Measurements from ENCODE around the gene INO80D.
"Not testable (repeated sequence)": the region's sequence is repeated elsewhere in the genome, so short reads cannot be mapped to it uniquely, and the experiment has no call there.

INO80D gene, protein sequence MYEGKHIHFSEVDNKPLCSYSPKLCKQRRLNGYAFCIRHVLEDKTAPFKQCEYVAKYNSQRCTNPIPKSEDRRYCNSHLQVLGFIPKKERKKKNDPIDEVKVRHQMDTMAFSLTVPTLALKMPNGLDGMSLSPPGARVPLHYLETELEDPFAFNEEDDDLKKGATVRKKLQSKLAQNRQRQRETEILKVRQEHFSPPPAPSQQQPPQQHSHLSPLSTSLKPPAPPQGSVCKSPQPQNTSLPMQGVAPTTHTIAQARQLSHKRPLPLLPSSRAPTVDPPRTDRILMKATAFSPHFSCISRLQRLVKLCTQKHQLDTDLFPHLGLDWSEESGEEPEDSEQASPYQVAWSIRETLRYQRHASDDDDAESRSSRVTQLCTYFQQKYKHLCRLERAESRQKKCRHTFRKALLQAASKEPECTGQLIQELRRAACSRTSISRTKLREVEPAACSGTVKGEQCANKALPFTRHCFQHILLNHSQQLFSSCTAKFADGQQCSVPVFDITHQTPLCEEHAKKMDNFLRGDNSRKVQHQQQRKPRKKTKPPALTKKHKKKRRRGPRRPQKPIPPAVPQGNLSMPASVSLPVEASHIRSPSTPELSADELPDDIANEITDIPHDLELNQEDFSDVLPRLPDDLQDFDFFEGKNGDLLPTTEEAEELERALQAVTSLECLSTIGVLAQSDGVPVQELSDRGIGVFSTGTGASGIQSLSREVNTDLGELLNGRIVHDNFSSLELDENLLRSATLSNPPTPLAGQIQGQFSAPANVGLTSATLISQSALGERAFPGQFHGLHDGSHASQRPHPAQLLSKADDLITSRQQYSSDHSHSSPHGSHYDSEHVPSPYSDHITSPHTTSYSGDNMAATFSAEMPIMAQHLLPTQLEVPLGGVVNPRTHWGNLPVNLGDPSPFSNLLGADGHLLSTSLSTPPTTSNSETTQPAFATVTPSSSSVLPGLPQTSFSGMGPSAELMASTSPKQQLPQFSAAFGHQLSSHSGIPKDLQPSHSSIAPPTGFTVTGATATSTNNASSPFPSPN

DNA sequence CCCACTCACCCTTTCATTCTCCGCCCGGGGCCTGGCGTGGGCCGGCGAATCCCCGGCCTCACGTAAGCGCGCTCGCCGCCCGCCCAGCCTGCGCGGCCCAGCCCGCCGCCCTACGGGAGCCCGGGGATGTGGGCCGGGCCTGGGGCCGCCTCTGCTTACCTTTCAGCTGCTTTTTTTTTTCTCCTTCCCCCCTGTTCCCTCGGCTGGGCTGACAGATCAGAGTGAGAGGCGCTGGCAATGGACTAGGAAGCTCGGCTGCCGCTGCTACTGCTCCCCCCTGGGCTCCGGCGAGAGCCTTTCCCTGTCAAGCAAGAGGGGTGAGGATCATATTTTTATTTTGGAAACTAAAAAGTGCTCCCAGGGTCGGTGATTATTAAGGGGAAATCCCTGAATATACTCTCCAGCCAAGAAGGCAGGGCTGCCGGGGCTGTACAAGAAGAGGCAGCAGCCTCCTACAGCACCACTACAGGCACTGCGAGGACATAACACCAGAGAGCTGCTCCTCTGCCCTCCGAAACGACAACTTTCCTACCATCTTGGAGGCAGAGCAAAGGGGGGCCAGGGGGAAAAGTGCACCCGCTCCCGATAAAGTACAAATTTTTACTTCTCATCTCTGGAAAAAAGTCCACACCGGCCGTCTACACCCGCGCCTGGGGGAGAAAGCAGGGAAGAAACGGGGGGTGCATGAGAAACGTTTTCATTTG is at the start of gene INO80D:
Gene INO80D (minus strand): TSS at position 433 of the 704 bp plus-strand sequence. CDS start 23,158 bp downstream, outside the sequence.
- peak within 1 kb of the TSS; percentile 80 for H3K4me3 ChIP-seq (ENCODE audit: low read depth, low read length)

DNA sequence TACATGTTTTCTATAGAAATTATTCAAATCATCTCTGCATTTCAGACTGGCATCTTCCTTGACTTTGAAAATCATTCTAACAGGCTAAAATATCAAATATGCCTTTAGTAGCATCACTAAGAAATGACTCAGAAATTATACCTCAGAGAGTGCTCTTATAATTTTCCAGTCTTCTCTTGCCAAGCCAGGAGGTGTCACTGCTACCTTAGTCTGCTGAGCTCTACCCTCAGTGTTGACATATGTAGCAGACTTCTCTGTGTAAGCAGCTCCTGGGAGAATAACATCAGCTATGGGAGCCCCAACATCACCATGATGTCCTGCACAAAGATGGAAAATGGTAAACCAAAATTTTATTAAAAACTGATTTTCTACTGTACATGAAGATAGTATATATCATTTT is 41.7 kb upstream of the INO80D start:
- DNase-seq (ENCODE audit: low read depth) = no peak
- H3K4me3 ChIP-seq (ENCODE audit: low read depth, low read length) = no peak overlapping the region

More for the DNA sequence above, at the start of gene INO80D:
- DNase-seq (ENCODE audit: low read depth) = peak; percentile 72

DNA sequence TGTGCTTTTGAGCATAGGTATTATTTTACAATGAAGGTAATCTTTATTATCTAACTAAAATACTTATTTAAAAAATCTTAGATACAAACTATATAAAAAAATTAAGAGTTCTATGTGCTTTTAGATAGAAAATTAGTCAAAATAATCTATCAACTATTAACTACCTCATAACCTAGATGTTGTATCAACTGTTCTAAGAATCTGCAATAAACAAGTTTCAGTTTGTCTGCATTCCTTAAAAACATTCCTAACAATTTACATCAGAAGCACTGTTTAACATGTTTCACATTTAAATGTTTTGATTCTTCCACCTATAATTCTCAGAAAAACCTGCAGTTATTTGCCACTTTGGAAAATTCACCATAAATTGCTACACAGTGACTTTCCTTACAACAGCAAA is 39.9 kb upstream of the INO80D start:
- H3K4me3 ChIP-seq (ENCODE audit: low read depth, low read length) = no peak overlapping the region
- DNase-seq (ENCODE audit: low read depth) = no peak

DNA sequence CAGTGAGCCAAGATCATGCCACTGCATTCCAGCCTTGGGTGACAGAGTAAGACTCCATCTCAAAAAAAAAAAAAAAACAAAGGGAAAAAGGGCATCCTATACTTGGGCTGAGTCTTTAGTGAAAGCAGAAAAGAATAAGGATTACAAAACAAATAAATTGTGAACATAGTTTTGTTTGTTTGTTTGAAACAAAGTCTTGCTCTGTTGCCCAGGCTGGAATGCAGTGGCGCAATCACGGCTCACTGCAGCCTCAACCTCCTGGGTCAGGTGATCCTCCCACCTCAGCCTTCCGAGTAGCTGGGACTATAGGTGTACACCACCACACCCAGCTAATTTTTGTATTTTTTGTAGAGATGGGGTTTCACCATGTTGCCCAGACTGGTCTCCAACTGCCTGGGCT is 36.6 kb upstream of the INO80D start:
- not testable (repeated sequence) for H3K4me3 ChIP-seq (ENCODE audit: low read depth, low read length); DNase-seq (ENCODE audit: low read depth)

DNA sequence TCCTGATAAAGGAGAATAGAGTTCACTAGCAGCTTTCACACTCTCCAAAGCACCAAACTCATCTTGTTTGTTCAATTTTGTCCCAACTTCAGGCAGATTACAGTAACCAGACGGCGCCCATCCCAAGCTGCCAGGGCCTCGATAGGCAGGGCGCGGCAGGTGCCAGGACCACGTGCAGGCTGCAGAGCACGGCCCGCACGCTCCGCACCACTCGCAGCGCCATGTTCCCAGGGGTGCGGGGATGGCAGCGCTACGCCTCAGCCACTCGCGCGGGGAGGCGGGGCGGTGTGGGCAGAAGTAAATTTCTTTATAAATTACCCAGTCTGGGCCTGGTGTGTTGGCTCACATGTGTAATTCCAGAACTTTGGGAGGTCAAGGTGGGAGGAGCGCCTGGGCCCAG is 30.3 kb upstream of the INO80D start:
- DNase-seq (ENCODE audit: low read depth) = no peak
- no peak overlapping the region for H3K4me3 ChIP-seq (ENCODE audit: low read depth, low read length)

DNA sequence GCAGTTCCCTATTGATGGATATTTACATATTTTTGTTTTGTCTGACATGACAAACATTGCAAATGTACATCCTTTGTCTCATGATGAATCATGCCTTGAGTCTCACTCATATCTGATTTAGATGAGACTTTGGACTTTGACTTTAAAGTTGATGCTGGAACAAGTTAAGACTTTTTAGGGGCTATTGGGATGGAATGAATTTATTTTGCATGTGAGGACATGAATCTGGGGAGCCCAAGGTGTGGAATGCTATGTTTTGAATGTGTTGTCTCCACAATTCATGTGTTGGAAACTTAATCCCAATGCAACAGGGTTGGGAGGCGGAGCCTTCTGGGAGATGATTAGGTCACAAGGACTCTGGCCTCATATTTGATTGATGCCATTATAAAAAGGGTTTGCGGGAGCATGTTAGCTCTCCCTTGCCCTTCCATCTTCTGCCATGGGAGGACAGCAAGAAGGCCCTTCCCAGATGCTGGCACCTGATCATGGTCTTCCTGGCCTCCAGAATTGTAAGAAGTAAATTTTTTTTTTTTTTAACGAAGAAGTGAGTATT is 29.1 kb upstream of the INO80D start:
- DNase-seq (ENCODE audit: low read depth) = no peak
- H3K4me3 ChIP-seq (ENCODE audit: low read depth, low read length) = no peak overlapping the region

DNA sequence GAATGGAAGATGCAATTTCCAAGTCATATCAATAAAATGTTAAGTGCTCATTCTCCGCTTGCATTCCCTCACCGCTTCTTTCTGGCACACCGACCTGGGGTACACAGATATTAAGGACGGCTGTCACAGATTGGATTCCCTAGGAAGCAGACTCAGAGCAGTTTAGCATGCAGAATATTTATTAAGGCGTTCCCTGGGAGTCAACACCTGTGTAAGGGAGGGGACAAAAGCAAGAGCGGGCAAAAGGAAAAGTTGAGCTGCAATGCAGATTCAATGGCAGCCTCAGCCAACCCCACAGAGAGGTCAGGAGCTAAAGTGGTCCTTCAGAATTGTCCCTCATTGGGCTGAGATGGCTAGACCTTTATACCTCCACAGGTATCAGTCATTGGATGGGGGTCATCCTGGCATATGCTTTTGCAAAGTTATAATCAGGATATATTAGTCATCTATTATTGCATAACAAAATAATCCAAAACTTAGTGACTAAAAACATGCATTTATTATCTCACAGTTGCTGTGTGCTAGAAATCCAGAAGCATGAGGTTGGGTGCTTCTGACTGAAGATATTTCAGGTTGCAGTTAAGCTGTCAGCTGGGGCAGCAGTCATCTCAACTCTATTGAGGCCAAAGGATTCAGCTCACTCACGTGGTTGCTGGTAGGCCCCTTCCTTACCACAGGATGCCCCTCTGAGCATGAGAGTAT is 27.0 kb upstream of the INO80D start:
- no peak overlapping the region for H3K4me3 ChIP-seq (ENCODE audit: low read depth, low read length)
- peak; percentile 6 for DNase-seq (ENCODE audit: low read depth)

DNA sequence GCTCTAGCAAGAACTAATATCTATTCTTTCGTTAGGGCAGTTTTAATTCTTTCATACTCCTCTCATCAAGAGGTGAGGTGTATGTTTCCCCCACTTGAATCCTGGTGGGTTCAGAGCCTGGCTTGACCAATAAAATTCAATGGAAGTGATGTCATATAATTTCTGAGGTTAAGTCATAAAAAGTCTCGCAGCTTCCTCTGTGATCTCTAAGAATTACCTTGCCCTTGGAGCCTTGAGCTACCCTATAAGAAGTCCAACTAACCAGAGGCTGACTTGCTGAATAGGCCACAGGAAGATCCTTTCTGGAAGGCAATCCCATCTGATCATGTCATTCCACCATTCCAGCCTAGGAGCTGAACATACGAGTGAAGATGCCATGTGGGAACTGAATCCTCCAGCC is 26.1 kb upstream of the INO80D start:
- no peak for DNase-seq (ENCODE audit: low read depth)

DNA sequence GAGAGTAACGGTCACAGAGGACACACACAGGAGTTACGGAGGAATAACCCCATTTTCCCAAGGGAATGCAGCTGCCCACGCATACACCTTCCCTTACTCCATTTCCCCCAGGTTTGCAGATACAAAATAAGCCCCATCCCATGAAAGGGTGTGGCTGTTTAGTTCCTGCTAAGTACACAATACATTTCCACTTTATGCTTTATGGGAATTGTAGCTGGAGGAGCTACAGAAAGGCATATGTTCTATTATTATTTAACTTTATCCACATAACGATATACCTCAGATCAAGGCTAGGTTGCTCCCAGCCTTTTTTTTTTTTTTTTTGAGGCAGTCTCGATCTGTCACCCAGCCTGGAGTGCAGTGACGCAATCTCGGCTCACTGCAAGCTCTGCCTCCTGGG is 22.7 kb upstream of the INO80D start:
- no peak for DNase-seq (ENCODE audit: low read depth)
- H3K4me3 ChIP-seq (ENCODE audit: low read depth, low read length) = no peak overlapping the region

More for the DNA sequence above, 26.1 kb upstream of the INO80D start:
- H3K4me3 ChIP-seq (ENCODE audit: low read depth, low read length) = no peak overlapping the region

DNA sequence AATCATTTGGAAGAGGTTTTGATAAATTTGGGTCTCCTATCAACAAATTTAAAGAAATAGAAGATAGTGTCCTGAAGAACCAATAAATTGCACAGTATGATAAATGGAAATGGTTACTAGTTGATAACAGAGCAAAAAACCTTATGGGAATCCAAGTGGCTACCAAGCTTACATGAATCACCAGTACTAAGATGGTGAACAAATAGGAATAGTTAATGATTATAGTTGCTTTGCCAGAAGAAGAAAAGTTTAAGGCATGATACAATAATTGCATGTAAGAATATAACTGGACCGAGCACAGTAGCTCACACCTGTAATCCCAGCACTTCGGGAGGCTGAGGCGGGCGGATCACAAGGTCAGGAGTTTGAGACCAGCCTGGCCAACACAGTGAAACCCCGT is 19.6 kb upstream of the INO80D start:
- no peak for DNase-seq (ENCODE audit: low read depth)
- no peak overlapping the region for H3K4me3 ChIP-seq (ENCODE audit: low read depth, low read length)

DNA sequence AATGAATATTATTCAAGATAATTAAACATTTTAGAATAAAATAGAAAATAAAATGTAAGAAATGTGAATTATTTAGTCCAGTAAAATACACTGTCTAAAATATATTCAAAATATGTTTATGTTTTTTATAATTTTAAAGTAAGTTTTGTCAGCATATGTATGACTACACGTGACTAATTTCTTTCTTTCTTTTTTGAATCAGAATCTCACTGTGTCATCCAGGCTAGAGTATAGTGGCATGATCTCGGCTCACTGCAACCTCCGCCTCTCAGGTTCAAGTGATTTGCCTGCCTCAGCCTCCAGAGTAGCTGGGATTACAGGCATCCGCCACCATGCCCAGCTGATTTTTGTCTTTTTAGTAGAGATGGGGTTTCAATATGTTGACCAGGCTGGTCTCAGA is 19.1 kb upstream of the INO80D start:
- no peak for DNase-seq (ENCODE audit: low read depth)
- H3K4me3 ChIP-seq (ENCODE audit: low read depth, low read length) = no peak overlapping the region

DNA sequence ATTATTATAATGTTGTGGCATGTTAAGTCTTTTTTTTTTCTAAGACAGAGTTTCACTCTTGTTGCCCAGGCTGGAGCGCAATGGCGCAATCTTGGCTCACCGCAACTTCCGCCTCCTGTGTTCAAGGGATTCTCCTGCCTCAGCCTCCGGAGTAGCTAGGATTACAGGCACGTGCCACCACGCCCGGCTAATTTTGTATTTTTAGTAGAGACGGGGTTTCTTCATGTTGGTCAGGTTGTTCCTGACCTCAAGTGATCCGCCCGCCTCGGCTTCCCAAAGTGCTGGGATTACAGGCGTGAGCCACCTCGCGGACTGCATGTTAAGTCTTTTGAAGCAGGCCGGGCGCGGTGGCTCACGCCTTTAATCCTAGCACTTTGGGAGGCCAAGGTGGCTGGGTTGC is 12.9 kb upstream of the INO80D start:
- not testable (repeated sequence) for H3K4me3 ChIP-seq (ENCODE audit: low read depth, low read length); DNase-seq (ENCODE audit: low read depth)

DNA sequence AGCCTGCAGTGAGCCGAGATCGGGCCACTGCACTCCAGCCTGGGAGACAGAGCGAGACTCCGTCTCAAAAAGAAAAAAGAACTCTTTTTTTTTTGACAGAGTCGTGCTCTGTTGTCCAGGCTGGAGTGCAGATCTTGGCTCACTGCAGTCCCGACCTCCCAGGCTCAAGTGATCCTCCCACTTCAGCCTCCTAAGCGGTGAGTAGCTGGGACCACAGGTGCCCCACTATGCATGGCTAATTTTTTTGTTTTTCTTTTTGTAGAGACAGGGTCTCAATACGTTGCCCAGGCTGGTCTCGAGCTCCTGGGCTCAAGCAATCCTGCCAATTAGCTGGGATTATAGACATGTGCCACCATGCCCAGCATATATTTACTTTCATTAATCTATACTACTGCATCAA is 12.5 kb upstream of the INO80D start:
- DNase-seq (ENCODE audit: low read depth) = no peak
- H3K4me3 ChIP-seq (ENCODE audit: low read depth, low read length) = no peak overlapping the region

DNA sequence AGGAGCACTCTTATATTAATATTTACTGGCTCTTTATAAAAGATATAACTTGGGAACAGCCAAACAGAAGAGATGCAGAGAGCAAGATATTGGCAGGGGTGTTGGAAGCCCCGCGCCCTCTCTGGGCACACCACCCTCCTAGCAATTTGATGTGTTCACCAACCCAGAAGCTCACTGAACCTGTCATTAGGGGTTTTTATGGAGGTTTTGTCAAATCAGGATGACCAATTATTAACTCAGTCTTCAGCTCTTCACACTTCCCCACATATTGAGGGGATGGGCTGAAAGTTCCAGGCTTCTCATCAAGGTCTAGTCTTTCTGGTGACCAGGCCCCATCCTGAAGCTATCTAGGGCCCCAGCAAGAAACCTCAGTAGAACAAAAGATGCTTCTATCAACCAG is 10.9 kb upstream of the INO80D start:
- no peak for DNase-seq (ENCODE audit: low read depth)
- no peak overlapping the region for H3K4me3 ChIP-seq (ENCODE audit: low read depth, low read length)

DNA sequence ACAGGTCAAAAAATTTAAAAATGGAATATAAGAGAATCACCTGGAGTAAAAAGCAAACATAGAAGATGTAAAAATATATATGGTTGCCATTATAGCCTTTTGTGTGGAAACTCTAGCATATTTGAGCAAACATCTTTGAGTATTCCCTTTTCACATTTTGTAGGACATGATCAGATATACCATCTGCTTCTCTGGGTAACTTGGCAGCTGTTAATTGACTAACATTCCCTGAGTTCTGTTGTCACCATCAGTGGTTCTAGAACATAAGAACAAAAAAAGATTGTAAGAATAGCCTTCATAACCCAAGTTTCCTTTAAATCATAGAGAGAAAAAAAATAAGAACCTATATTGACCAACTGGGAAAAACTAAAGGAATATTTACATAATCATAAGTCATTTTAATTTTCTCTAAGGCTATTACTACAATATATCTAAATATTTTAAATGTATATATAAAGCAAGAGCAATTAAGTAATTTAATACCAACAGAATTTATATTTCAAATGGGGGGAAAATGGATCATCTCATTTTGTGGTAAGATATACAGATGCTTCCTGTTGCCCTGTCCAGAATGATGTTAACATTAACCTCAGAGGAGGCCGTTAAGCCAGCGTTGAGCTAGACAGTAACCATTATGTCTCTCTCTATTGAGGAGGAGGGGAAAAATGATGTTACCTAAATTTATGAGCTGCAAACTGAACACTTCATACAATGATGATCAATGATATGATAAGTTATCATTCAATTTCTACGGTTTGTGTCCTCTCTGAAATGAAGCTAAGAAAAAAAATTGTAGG is 9.8 kb upstream of the INO80D start:
- no peak for DNase-seq (ENCODE audit: low read depth)

DNA sequence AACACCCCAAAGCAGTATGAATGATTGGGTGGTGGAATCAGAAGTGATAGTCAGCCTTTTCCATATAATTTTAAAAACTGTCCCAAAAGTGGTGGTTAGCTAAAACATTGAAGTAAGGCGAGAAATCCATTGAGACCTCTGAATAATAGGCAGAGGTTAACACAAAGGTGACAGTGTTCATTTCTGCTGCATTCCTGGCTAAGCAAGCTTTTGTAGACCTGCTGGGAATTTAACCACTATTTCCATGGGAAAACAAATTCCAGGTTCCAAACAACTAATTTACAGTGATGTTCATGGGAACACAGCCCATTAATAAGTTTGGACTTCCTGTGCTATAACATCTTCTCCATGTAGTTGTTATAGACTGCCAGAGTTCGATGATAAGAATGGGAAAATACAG is 6.3 kb upstream of the INO80D start:
- no peak for DNase-seq (ENCODE audit: low read depth)
- no peak overlapping the region for H3K4me3 ChIP-seq (ENCODE audit: low read depth, low read length)

More for the DNA sequence above, 9.8 kb upstream of the INO80D start:
- H3K4me3 ChIP-seq (ENCODE audit: low read depth, low read length) = no peak overlapping the region

DNA sequence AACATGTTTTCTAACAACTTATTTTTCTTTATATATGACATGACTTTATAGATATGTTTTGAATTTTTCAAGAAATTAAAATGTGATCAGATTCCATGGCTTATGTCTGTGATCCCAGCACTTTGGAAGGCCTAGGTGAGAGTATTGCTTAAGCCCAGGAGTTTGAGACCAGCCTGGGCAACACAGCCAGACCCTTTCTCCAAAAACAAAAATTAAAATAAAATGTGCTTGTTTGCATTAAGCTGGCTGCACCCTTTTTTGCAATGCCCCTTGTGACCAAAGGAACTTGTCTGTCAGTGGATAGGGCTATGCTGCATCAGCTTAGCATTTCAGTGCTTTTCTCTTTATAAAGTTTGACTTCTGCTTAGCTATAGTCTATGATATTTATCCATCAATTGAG is 2.3 kb upstream of the INO80D start:
- H3K4me3 ChIP-seq (ENCODE audit: low read depth, low read length) = no peak overlapping the region
- no peak for DNase-seq (ENCODE audit: low read depth)

DNA sequence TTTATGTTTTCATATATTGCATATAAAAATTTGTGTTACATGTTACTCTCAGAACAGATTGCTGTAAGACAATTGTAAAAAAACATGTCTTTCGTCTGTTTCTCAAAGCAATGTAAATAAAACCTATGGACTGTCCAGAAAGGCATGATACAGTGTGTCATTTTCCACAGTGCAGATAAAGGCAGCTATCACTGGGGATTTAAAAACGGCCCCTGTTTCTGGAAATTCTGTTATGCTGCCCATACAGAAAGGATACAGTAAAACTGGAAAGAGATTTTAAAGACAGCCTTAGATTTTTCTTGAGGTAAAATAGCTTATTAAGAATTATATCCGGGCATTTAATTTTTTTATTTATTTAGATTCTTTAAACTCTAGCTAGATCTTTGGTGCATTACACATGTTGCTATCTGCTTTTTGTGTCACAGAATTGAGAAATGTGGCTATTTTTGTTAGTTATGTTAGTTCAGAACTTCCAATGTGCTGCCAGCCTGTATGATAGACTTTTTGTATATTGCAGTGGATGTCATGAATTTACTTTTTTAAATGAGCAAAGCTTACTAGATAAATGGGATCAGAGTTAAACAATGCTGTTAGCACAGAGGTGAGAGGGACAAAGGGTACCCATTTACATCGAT is 859 bp upstream of the INO80D start:
- DNase-seq (ENCODE audit: low read depth) = no peak
- peak overlapping the region; percentile 80 for H3K4me3 ChIP-seq (ENCODE audit: low read depth, low read length)
